H4 (cell line): ENCODE measurements around the gene MAGEA10. TPM values are rescaled to one million over a fixed set of nuclear protein-coding genes. Genes with fewer than 3 reads are reported as not detected.

Experiments
- total RNA-seq: library from RNA; depleted of rRNA; stranded (reverse); fragments of >200 nt; shearing (Covaris generic); gene quantifications from 2 replicates; pipeline ENCODE4 v1.2.3, GENCODE V29; 2014; rRNA removed

MAGEA10 gene
- total RNA-seq, 1 experiment from 2014 or later: not detected

Other genes with a start within 250 kb of the MAGEA10 start
- gene MAGEA4, start 225.7 kb downstream of the MAGEA10 start, total RNA-seq: not detected in 2 replicates
- 7.8 and 16.9 TPM in 2 replicates for gene GABRE, start 163.9 kb downstream of the MAGEA10 start, total RNA-seq